Kidney (tissue), 14 donors: ENCODE measurements around the gene VEGFC. TPM values are rescaled to one million over a fixed set of nuclear protein-coding genes. Genes with fewer than 3 reads are reported as not detected.

ENCODE experiments used
- DNase-seq, 5 donors: peaks; one replicate each; pipeline ENCODE4 v3.0.0-alpha.2; 2013 to 2020
- FAIRE-seq: peaks from 2 replicates; lab custom pipeline; 2012; peaks lifted over from hg19 to GRCh38; lab: Jason Lieb, UNC
- H3K27ac ChIP-seq, 2 donors: one replicate each; pipeline ENCODE4 v1.7.0; 2013; ENCODE audit warnings: low read depth in 2 of 2, low read length in 2 of 2, inconsistent platforms in 1 of 2
- H3K27me3 ChIP-seq: one replicate; pipeline ENCODE4 v1.7.1; 2013; ENCODE audit warnings: low read length, inconsistent platforms; ENCODE audit not compliant: control insufficient read depth, insufficient read depth
- H3K36me3 ChIP-seq, 3 donors: one replicate each; pipeline versions ENCODE4 v1.7.0 to v1.7.1; 2013; ENCODE audit warnings: low read length in 3 of 3, control low read depth in 1 of 3, inconsistent platforms in 1 of 3; ENCODE audit not compliant: insufficient read depth in 3 of 3, control insufficient read depth in 2 of 3
- H3K4me1 ChIP-seq, 3 donors: one replicate each; pipeline versions ENCODE4 v1.7.0 to v1.7.1; 2013; ENCODE audit warnings: low read length in 3 of 3, inconsistent platforms in 1 of 3, low read depth in 1 of 3; ENCODE audit not compliant: control insufficient read depth in 2 of 3, insufficient read depth in 2 of 3
- H3K4me3 ChIP-seq, 3 donors: one replicate each; pipeline versions ENCODE4 v1.7.0 to v1.8.1; 2013; ENCODE audit warnings: low read length in 3 of 3, control low read depth in 1 of 3, inconsistent platforms in 1 of 3
- H3K9ac ChIP-seq, 3 donors: one replicate each; pipeline versions ENCODE4 v1.7.0 to v1.7.1; 2013; ENCODE audit warnings: low read length in 3 of 3, control low read depth in 1 of 3, inconsistent platforms in 1 of 3
- H3K9me3 ChIP-seq, 3 donors: one replicate each; pipeline versions ENCODE4 v1.7.0 to v1.7.1; 2013; ENCODE audit warnings: low read length in 3 of 3, control low read depth in 1 of 3, inconsistent platforms in 1 of 3; ENCODE audit not compliant: control insufficient read depth in 2 of 3, insufficient read depth in 1 of 3
- CTCF ChIP-seq: IDR thresholded peaks from 3 replicates; pipeline ENCODE4 v1.5.1; 2012; ENCODE audit warnings: mild to moderate bottlenecking, moderate library complexity, borderline replicate concordance; ENCODE audit not compliant: insufficient read depth; ENCODE audit errors: extremely low read depth
- intact Hi-C: fragments of 100-400 bp; cut with DNase I; formaldehyde crosslinking; loops from one replicate; pipeline ENCODE4 v1.11.1; 2022
- polyA plus RNA-seq: library from polyadenylated mRNA; stranded (reverse); fragments of 350-450 nt; fragmentation: Illumina TruSeq; extraction: RNeasy Lipid Tissue Mini Kit (QIAGEN cat#74804); gene quantifications from one replicate; pipeline ENCODE4 v1.2.3, GENCODE V29; 2014; ENCODE audit warnings: low read depth, low replicate concordance; ENCODE audit not compliant: insufficient read depth
- total RNA-seq: library from RNA; stranded (reverse); fragmentation: NEBNext Ultra II Directional; extraction: Animal tissue kit (Norgen Biotek cat#: 25700); gene quantifications from one replicate; pipeline ENCODE4 v1.2.1, GENCODE V29; 2021
- donor health status: control.
- donor health status: control.
- donor health status: control.
- donor health status: control.
- donor health status: control.
- donor health status: DM: yes; HTN: yes; CAD: no.
- donor health status: Normal renal cell carcinoma (clear cell type).

VEGFC gene
- total and polyA plus RNA-seq, 2 donors from 2014 or later: 6.6 to 14.3 TPM

GRCh38 chr4:176780995-176781738, 11.6 kb downstream of the VEGFC start:
- no peak for DNase-seq
- H3K4me1 ChIP-seq: no peaks in the 10 kb centered on the region
- H3K9me3 ChIP-seq: no peaks in the 10 kb centered on the region
- peak; percentile 39 for FAIRE-seq
- TF ChIP-seq CTCF: no peak
- no peaks in the 10 kb centered on the region for H3K36me3 ChIP-seq
- intact Hi-C loops: no loop called here
- no peak overlapping the region for H3K9ac ChIP-seq
- H3K27ac ChIP-seq: no peak overlapping the region
- no peaks in the 10 kb centered on the region for H3K27me3 ChIP-seq
- H3K4me3 ChIP-seq: no peak overlapping the region

GRCh38 chr4:176779421-176779820, 13.3 kb downstream of the VEGFC start:
- Histone ChIP-seq H3K4me3 (no peak overlapping the region), H3K27me3 (no peaks in the 10 kb centered on the region), H3K9me3 (no peaks in the 10 kb centered on the region), H3K4me1 (no peaks in the 10 kb centered on the region), H3K9ac (no peak overlapping the region), H3K27ac (no peak overlapping the region), H3K36me3 (no peaks in the 10 kb centered on the region)
- intact Hi-C loops: no loop called here
- no peak for DNase-seq
- TF ChIP-seq CTCF: no peak
- FAIRE-seq: no peak

- no peak for TF ChIP-seq CTCF
- no peak overlapping the region for H3K9ac ChIP-seq
- H3K4me3 ChIP-seq: no peak overlapping the region
- intact Hi-C loops: no loop called here
- no peaks in the 10 kb centered on the region for H3K4me1 ChIP-seq
- no peak overlapping the region for H3K27ac ChIP-seq
- no peak for FAIRE-seq
- DNase-seq: no peak
- no peaks in the 10 kb centered on the region for H3K27me3 ChIP-seq
- no peaks in the 10 kb centered on the region for H3K9me3 ChIP-seq
- no peaks in the 10 kb centered on the region for H3K36me3 ChIP-seq
These were observed 14.2 kb downstream of the VEGFC start for GRCh38 chr4:176778491-176778890.
